GM10266 (cell line): ENCODE data around the gene KRTAP10-8.
"Not testable (repeated sequence)": the region's sequence is repeated elsewhere in the genome, so short reads cannot be mapped to it uniquely, and the experiment has no call there.

ENCODE experiments used
- DNase-seq: peaks from one replicate; pipeline ENCODE4 v3.0.0; 2012; ENCODE audit errors: extremely low spot score
- TF ChIP-seq, protein P1 (sequence below): IDR thresholded peaks from 2 replicates; pipeline ENCODE4 v1.5.1; 2012; ENCODE audit warnings: mild to moderate bottlenecking, low read depth; ENCODE audit not compliant: control insufficient read depth, insufficient read depth; ENCODE audit errors: missing control alignments

KRTAP10-8 gene

DNA sequence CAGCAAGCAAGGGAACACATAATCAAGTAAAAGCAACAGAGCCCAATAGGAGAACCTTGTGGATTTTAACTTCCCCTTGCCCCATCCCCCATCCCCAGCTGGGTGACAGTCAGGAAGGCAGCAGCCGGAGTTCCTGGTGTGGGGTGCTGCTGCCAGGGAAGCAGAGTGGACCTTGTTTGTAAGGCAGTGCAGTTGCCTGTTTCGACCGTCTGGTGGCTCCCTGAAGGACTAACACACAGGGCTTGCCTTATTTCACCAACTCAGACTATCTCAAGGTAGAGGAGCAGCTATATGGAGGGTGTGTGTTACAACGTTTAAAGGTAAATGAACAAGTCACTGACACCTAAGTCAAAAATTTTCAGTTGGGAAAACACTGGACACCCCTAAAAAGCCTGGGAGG, 6.6 kb downstream of the KRTAP10-8 start:
- TF ChIP-seq, protein P1, sequence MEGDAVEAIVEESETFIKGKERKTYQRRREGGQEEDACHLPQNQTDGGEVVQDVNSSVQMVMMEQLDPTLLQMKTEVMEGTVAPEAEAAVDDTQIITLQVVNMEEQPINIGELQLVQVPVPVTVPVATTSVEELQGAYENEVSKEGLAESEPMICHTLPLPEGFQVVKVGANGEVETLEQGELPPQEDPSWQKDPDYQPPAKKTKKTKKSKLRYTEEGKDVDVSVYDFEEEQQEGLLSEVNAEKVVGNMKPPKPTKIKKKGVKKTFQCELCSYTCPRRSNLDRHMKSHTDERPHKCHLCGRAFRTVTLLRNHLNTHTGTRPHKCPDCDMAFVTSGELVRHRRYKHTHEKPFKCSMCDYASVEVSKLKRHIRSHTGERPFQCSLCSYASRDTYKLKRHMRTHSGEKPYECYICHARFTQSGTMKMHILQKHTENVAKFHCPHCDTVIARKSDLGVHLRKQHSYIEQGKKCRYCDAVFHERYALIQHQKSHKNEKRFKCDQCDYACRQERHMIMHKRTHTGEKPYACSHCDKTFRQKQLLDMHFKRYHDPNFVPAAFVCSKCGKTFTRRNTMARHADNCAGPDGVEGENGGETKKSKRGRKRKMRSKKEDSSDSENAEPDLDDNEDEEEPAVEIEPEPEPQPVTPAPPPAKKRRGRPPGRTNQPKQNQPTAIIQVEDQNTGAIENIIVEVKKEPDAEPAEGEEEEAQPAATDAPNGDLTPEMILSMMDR = no peak
- no peak for DNase-seq

DNA sequence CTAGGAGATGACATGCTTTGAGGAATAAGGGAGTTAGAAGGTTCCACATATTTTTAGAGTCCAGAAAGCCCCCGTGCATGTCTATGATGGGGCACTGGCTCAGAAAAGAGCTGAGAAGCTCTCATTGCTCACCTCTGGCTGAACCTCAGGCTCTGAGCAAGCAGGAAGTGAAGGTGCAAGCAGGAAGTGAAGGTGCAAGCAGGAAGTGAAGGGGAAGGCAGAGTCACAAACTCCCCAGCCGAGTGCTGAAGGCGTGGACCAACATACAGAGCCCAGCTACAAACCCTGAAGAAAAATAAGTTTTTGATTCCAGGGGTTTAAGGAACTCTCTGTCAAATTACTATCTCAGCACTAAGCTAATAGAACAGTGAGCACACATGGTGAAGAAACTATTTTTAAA, 7.0 kb downstream of the KRTAP10-8 start:
- no peak for DNase-seq
- TF ChIP-seq, protein P1 = no peak

DNA sequence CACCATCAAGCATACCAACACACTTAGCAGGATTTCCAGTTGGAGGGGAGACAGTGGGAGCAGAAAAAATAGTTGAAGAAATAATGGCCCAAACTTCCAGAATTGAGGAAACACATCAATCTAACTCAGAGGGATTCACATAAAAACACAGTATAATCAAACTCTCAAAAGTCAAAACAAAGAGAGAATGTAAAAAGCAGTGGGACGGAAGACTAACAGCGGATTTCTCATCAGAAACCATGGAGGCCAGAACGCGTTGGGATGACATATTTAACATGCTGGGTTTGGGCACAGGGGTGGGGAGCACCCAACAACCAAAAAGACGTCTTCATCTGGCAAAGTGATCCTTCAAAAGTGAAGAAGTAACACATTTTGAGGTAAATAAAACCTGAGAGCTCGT, 8.0 kb downstream of the KRTAP10-8 start:
- DNase-seq = no peak
- TF ChIP-seq, protein P1 = no peak

DNA sequence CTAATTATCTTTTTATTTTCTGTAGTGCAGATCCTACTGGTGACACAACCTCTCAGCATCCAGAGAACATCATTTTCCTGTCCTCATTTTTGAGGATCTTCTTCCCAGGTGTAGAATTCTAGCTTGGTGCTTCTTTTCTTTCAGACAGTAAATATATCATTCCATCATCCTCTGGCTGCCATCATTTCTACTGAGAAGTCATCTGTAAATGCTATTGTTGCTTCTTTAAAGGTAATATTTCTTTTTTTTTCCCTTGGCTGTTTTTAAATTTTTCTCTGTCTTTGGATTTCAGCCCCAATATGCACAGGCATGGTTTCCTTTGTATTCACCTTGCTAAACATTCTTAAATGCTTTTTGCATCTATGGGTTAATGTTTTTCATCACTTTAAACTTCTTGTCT, 11.7 kb downstream of the KRTAP10-8 start:
- no peak for DNase-seq
- TF ChIP-seq, protein P1 = no peak

DNA sequence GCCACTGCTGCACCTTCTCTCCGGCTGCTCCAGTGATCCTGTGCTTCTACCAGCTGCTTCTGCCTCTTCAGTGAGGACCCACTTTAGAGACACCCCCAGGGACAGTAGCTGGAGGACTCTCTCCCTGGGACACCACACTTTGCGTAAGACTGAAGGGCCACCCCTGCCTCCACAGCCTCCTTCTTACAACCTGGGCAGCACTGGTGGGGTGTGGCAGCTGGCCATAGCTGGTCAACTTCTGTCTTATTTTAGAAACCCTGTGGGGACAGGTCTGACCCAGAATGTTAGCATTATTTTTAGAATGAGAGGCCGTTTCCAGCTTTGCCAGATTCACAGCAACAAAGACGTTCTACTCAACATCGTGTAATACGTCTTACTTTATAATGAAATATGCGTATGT, 13.9 kb downstream of the KRTAP10-8 start:
- TF ChIP-seq, protein P1 = no peak
- no peak for DNase-seq

DNA sequence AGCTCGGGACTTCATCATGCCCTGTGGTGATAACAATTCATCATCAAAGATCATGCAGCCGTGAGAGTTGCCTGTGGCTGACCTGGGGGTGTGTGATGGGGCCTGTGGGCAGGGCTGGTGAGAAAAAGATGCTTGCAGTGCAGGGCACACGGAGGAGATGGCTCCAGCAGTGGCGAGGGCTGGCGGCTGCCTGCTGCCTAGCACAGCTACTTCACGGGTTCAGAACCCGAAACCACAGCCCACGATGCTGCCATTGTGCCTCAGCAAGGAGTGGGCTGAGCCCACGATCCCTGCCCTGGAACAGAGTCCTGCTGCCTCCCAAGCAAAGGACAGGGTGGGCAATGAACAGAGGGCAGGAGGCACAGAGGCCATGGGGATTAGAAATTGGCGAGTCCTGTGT, 14.4 kb downstream of the KRTAP10-8 start:
- TF ChIP-seq, protein P1 = no peak
- no peak for DNase-seq

DNA sequence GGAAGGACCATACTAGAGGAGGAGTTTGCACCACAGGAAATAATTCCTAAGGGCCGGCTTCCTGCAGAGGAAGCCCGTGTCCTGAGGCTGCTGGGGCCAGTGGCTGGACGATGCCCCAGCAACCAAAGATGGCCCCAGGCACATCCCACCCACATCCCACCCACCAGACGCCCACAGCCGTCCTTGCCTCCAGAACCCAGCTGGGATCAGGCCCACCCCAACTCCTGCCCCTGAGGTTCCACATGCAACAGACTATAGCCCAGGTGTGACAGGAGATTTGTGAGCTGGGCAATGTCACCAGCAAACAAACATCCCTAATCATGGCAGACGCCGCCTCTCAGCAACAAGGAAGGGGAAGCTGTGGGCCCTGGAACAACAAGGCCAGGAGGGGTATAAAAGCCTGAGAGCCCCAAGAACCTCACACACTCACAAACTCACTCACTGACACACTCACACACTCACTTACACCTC, 14.8 kb downstream of the KRTAP10-8 start, which contains the start of gene KRTAP10-9:
Gene KRTAP10-9, plus strand, starts transcription at position 421 of the 471 bp plus-strand sequence. CDS start 79 bp downstream, outside the sequence.
- TF ChIP-seq, protein P1 = no peak
- DNase-seq = no peak

DNA sequence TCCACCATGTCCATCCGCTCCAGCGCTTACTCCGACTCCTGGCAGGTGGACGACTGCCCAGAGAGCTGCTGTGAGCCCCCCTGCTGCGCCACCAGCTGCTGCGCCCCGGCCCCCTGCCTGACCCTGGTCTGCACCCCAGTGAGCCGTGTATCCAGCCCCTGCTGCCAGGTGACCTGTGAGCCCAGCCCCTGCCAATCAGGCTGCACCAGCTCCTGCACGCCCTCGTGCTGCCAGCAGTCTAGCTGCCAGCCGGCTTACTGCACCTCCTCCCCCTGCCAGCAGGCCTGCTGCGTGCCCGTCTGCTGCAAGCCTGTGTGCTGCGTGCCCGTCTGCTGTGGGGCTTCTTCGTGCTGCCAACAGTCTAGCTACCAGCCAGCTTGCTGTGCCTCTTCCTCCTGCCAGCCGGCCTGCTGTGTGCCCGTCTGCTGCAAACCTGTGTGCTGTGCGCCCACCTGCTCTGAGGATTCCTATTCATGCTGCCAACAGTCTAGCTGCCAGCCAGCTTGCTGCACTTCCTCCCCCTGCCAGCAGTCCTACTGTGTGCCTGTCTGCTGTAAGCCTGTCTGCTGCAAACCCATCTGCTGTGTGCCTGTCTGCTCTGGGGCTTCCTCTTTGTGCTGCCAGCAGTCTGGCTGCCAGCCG, 15.4 kb downstream of the KRTAP10-8 start:
- not testable (repeated sequence) for DNase-seq

DNA sequence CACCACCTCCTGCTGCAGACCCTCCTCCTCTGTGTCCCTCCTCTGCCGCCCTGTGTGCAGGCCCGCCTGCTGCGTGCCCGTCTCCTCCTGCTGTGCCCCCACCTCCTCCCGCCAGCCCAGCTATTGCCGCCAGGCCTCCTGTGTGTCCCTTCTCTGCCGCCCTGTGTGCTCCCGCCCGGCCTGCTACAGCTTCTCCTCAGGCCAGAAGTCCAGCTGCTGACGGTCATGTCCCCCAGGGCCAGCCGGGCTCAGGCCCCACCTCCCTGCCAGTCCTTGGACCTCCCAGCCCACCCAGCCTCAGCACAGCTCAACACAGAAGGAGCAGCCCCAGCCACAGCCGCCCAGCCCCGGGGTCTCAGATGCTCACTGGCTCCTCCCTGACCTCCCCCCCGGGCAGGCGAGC, 16.0 kb downstream of the KRTAP10-8 start:
- not testable (repeated sequence) for DNase-seq
